MV-4-11 (cell line): ENCODE data around the gene COL19A1.

Experiments used
- DNase-seq: peaks from one replicate; lab custom pipeline; 2025; lab: John Stamatoyannopoulos, UW

The COL19A1 gene

DNA sequence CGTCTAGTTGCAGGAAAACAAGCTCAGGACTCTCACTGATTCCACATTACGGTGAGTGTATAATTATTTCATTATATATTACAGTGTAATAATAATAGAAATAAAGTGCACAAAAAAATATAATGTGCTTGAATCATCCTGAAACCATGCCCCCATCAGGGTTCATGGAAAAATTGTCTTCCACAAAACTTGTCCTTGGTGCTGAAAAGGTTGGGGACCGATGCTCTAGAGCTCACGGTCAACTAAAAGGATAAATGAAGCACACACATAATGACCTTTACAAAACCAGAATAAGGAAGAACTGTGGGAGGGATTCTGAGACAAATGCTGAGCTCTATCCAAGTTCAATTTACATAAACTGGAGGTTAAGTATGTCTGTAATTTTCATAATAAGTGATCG, 194.3 kb downstream of the COL19A1 start:
- no peak for DNase-seq

DNA sequence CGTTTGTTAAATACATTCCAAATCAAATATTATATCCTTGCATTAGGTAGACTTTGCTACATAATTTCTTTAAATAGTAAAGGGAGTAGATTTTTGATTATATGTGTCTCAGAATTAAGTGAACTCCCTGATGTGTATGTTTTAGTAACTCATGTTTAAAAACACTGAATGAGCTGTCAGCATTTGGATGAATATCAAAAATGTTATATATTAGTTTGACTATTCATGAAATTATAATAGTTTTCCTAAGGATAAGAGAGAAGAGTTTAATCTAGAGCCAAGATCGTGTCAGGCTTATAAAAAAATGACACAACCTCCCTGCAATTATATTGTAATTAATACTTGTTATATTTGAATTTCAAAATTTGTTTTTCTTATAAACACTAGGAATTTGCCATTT, 195.2 kb downstream of the COL19A1 start:
- DNase-seq, result no peak

DNA sequence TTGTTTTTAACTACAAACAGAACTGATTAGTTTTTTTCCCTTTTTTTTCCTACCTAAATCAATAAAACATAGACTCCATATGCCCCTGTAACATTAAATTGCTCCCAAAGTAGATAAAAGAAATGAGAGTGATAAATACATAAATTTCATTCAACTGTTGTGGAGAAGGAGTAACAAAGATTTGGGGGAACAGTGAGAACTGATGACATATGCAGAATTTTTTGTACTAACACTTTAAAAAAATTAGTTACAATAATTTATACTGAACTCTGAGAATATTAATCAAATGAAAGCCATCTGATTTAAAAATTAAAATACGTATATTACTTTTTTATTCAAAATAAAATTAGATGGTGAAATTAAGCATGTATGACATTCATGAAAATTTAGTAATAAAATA, 195.7 kb downstream of the COL19A1 start:
- DNase-seq, result no peak

GRCh38 chr6:70072540-70073179, 206.3 kb downstream of the COL19A1 start:
- no peak for DNase-seq

DNA sequence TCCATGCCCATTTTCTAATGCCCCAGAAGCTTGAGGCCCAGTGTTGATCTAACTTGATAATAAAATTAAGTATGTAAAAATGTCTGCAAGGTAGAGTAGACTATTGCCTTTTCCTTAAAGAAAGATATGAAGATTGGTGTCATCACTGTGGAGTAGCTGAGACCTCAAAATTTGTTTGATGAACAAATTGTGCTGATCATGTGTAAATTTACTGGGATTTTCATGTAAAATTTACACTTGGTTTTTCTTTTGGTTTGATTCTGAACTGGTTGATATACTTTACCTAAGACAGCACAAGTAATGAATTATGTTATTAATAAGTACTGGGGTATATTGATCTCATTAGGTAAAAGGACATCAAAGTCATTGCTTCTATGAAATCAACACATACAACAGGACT, 207.3 kb downstream of the COL19A1 start:
- DNase-seq, result no peak

- no peak for DNase-seq
These were observed 212.9 kb downstream of the COL19A1 start for GRCh38 chr6:70079241-70079640.

DNA sequence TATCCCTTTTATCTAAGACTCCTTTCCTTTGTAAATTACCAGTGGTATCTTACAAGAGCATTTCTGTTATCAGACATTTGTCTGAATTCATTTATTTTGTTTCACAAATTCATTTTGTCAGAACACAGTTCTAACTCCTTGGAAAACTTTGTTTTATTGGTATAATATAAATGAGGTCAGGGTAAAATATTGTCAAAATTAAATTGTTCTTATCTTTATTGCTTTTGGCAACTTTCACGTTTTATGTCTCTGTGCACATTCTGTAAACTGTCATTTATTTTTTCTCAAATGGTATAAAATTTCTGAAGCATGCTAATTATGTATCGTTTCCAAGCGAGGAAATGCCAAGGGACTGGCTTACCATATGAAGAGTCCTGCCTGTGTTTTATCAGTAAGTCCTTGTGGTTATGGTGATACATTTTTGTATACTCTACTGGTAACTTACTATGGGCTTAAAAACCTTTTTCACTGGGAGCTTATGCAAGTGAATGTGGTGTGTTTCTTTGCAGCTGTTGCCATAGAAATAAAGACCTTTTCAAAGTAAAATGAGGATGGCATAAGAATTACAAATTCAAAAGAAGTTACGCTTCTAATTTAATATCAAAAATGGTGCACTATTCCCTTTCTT, 214.2 kb downstream of the COL19A1 start:
- no peak for DNase-seq

- no peak for DNase-seq
These were observed 216.5 kb downstream of the COL19A1 start for GRCh38 chr6:70082830-70083229.

DNA sequence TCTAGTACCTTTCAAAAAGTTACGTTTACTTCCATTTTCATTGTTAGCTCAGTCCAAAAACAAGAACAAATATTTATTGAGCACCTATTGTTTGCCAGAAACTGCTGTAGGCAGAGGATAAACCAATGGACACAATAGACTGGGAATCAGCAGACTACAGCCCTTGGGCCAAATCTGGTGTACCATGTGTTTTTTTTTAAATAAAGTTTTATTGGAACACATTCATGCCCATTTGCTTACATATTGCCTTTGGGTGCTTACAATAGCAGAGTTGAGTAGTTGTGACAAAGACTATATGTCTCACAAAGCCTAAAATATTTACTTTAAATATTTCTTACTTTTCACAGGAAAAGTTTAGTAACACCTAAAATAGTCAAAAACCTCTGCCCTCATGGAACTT, 220.4 kb downstream of the COL19A1 start:
- no peak for DNase-seq

DNA sequence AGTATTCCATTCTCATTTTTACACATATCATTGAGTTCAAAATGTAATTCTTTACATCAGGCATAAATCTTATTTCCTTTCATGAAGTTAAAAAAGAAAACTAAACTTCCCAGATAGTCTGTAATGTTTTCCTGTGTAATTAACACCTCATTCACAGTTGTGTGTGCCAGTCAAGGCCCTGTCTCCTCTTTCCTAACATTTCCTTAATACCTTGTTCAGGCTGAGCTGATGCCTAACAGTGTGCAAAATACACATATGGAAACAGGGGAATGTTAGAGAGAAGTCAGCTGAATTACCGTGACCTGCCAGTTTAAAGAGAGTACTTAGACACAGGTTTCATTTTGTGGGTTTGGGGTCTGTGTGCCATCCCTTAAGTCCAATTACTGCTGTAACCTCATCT, 227.8 kb downstream of the COL19A1 start:
- DNase-seq, result no peak

DNA sequence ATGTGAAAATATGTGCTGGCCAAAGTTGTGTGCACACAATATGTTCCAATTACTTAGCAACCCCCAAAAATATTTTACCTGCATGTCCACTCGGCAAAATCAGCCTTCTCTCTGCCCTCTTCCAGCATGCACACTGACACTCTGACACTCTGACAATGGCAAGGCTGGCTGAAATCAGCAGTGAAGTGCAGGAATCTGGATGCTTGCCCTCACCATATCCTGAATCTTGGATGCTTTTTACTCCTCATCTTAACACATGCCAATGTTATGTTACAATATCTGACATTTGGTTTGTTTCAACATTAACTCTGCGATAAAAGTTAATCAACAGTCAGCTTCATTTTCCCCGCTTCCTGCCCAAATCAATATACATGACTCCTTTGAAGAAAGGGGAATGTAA, 233.4 kb downstream of the COL19A1 start:
- DNase-seq, result no peak

DNA sequence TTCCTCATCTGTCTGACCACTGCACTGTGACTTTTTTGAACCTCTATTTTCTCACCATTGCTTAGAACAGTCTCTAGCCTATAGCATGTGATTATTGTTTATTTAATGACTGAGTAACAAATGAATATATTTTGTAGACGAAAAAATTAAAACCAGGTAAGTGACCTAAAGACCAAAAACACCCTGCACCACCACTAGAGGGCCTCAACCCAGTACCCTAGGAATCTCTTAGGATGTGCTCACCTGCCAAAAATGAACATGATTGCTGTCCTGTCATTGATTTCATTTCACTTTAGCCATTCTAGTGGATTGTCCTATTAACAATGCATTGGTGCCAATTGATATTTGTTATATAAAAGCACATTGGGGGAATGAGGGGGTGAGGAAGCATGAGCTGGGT, 237.4 kb downstream of the COL19A1 start:
- DNase-seq, result no peak

DNA sequence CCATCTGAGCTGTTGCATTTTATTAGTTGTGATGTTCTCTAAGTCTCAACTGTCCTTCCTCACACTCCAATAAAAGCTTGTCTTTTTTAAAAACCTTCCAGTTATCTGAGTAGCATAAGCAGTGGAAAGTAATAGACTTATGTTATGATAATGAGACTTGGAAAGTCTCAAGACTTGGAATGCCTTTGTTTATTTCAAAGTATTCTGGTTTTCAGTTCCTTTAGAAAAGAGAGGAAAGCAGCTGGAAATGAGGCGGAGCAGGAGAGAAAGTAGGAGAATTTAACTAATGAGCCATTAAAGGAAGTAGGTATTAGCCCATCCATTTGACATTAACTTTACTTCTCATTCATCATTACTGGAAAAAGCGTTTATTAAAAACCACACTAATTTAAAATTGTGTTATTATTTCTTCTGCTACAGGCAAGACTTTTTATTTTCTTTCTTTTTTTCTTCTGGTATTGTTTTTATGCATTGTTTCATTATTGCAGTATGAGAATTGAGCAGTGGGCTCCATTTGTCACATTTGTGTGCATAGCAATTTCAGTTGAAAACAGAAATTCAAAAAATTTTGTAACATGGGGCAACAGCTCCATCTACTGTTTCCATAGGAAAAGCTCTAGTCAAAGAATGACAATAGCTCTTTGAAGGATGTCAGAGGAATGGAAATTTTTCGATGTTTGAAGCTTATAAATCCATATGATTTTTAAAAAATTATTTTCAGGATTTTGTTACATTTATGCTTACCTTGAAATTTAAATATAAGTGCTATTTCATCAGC, 241.7 kb downstream of the COL19A1 start:
- no peak for DNase-seq

GRCh38 chr6:70110126-70111022, 244.0 kb downstream of the COL19A1 start:
- no peak for DNase-seq

GRCh38 chr6:70111737-70112136, 245.4 kb downstream of the COL19A1 start:
- no peak for DNase-seq

DNA sequence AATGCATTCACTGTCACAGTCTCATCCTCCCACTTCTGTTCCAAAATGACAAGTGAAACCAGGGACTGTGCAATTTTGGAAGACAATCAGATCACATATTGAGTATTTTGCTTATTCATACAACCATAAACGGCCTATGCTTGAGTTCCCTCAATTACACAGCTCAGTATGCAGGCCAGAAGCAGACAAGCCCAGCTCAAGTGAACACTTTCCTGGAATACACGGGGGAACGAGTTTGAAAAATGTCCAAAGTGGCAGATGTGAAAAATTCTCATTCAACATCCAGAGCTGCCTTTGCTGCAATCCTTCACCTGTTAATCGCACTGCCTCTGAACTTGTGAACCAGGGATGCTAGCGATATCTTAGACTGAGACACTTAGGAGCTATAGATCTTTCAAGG, 246.4 kb downstream of the COL19A1 start:
- DNase-seq, result no peak

- no peak for DNase-seq
These were observed 246.8 kb downstream of the COL19A1 start for GRCh38 chr6:70113171-70113570.

DNA sequence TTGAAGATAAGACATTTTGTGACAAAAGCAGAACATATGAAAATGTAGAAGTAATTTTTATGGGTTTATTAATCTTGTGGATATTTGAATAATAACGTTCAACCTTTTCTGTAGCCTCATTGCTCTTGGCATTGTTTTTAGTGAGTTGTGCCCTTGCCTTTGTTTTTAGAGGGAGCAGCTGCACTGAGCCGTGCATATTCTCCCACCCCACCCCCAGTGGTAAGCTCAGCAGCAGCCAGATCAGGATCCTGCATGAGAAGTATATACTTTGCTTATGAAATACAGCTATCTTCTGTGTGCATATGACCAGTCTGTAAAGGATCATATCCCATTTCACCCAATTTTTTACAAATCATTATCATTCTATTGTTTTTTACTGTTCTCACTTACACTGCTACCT, 252.3 kb downstream of the COL19A1 start:
- DNase-seq, result no peak

DNA sequence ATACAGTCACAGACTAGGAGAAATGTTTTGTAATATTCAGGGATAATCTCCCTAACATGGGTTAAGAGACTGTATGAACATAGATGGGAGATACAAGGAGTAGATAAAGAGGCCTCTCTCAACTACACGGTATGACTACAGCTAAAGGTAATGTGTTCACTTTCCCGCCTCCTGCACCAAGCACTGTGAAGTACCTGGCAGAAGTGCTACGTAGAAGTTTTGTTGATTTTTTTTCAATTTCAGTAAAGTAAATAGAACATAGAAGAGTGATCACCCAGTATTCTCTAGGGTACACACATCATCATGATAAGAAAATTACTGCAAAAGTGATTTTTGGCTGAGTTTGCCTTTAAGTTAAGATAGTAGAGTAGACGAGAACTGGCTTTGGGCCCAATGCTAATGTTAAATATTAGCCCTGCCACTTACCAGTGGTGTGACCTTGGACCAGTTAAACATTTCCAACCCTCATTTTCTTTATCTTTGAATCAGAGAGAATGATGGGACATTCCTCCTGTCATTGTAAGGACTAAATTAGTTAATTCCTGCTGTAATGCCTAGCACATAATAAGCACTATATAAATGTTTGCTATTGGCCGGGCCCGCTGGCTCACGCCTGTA, 253.0 kb downstream of the COL19A1 start:
- DNase-seq, result no peak

DNA sequence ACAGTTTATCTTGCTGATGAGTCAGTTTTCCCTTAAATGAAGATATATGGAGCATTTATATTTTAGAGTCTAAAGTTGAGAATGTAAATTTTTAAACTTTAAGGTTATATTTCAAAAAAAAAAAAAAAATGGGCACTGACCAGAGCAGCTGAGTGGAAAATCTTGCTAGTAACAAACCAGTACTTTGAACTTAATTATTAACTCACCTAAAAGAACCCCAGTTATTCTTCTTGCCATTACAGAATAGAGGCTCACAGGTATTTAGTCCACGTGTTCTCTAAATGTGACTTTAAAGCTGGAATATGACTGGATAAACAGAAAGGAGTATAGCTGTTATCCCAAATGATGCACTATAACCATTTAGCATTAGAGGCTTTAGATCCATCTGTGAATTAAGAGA, 258.1 kb downstream of the COL19A1 start:
- no peak for DNase-seq

DNA sequence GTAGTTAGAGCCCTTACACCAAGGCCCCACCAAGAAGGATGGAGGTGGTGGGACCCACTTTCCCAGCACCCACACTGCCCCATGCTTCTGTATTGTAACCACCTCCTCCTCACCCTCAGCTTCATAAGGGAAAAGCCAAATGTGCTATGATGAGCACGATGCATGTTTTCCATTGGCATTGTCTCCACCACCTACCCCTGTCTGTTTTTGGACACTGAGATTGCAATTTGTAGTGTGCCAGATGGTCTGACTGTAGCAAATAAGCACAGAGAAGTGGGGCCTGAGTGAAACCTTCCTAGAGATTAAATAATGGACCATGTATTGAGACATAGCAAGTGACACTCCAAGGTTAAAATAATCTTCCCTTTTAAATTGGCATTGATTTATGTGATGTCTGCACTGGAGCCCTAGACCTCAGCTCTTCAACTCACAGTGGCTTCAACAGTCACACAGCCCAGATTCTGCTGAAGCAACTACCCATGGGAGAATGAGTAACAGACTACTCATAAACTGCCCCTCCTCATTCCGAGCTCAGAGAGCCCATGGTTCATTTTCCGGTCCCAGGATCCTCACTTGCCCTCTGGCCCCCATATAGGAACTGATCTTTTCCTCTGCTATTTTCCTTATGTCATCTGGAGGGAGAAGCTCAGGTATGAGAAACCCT, 258.7 kb downstream of the COL19A1 start:
- DNase-seq, result no peak
